ENCODE results near the gene MXD4. TPM values are rescaled to one million over a fixed set of nuclear protein-coding genes. Genes with fewer than 3 reads are reported as not detected.

Gene MXD4
- total and polyA plus RNA-seq, 4 donors: 34.4 to 65.1 (median 47.8) TPM

GRCh38 chr4:2253160-2254084 is 8.5 kb downstream of the MXD4 start:
- DNase-seq: peak in 1 of 3 donors; percentile 10
- no peaks in the 10 kb centered on the region for H3K9me3 ChIP-seq (ENCODE audit: control insufficient read depth in 4 of 4, insufficient read depth in 3 of 4, low read length in 3 of 4)
- TF ChIP-seq, protein P1, sequence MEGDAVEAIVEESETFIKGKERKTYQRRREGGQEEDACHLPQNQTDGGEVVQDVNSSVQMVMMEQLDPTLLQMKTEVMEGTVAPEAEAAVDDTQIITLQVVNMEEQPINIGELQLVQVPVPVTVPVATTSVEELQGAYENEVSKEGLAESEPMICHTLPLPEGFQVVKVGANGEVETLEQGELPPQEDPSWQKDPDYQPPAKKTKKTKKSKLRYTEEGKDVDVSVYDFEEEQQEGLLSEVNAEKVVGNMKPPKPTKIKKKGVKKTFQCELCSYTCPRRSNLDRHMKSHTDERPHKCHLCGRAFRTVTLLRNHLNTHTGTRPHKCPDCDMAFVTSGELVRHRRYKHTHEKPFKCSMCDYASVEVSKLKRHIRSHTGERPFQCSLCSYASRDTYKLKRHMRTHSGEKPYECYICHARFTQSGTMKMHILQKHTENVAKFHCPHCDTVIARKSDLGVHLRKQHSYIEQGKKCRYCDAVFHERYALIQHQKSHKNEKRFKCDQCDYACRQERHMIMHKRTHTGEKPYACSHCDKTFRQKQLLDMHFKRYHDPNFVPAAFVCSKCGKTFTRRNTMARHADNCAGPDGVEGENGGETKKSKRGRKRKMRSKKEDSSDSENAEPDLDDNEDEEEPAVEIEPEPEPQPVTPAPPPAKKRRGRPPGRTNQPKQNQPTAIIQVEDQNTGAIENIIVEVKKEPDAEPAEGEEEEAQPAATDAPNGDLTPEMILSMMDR (IDR thresholded peaks at IDR 0.05; ENCODE audit: control extremely low read depth, extremely low read depth): no peak
- H3K4me1 ChIP-seq (ENCODE audit: control insufficient read depth in 5 of 5, insufficient read depth in 5 of 5, low read length in 5 of 5): peaks cover 0 to 29% (median 15%) of the 10 kb centered on the region in 5 donors
- WGBS, 2 donors: 88 to 90% methylated on average over 32 of the region's 32 CpGs
- peaks cover 8 to 66% (median 40%) of the 10 kb centered on the region in 4 donors for H3K36me3 ChIP-seq (ENCODE audit: control insufficient read depth in 4 of 4, insufficient read depth in 4 of 4, low read length in 4 of 4)
- no peaks in the 10 kb centered on the region for H3K27me3 ChIP-seq (ENCODE audit: control insufficient read depth in 3 of 3, insufficient read depth in 3 of 3, low read length in 2 of 3)
- no peak overlapping the region for H3K9ac ChIP-seq (ENCODE audit: insufficient read depth in 1 of 2, low read length in 2 of 2)
- H3K27ac ChIP-seq (ENCODE audit: low read depth in 1 of 2, low read length in 1 of 2): peak overlapping the region in 1 of 2 donors; percentile 1
- ATAC-seq (ENCODE audit: insufficient read depth, low FRiP score): no peak
- no peak overlapping the region for H3K4me3 ChIP-seq

DNA sequence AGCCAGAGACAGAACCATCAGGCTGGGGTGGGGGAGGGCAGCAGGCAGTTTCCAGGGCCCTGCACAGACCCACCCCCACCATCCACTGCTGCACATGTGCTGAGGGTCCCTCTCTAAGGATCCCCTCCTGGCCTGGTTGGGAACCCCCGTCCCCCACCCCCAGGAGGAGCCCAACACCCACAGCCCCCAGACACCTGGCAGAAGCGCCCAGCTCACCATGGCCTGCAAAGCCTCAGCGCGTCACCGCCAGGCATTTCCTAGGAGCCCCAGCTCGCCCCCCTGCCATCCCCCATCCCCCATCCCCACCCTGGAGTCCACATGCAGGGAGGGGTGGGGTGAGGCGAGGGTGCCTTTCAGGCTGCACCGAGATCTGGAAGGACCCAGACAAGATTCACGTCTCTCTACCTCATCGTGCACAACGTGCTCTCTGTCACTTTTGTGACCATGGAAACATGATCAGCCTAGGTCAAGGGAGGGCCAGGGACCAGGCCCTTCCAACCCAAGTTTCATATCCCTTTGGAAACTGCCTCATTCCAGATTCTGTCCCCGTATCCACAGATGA is 9.3 kb downstream of the MXD4 start:
- Histone ChIP-seq H3K27ac (ENCODE audit: low read depth in 1 of 2, low read length in 1 of 2) (no peak overlapping the region), H3K27me3 (ENCODE audit: control insufficient read depth in 3 of 3, insufficient read depth in 3 of 3, low read length in 2 of 3) (no peaks in the 10 kb centered on the region), H3K9ac (ENCODE audit: insufficient read depth in 1 of 2, low read length in 2 of 2) (no peak overlapping the region), H3K4me1 (ENCODE audit: control insufficient read depth in 5 of 5, insufficient read depth in 5 of 5, low read length in 5 of 5) (peaks cover 0 to 22% (median 15%) of the 10 kb centered on the region in 5 donors), H3K4me3 (no peak overlapping the region), H3K9me3 (ENCODE audit: control insufficient read depth in 4 of 4, insufficient read depth in 3 of 4, low read length in 3 of 4) (no peaks in the 10 kb centered on the region), H3K36me3 (ENCODE audit: control insufficient read depth in 4 of 4, insufficient read depth in 4 of 4, low read length in 4 of 4) (peaks cover 8 to 66% (median 36%) of the 10 kb centered on the region in 4 donors)
- peak in 1 of 3 donors; percentile 11 for DNase-seq
- no peak for ATAC-seq (ENCODE audit: insufficient read depth, low FRiP score)
- WGBS, 2 donors: 87 to 92% methylated on average over 11 to 12 of the region's 12 CpGs
- TF ChIP-seq, protein P1 (IDR thresholded peaks at IDR 0.05; ENCODE audit: control extremely low read depth, extremely low read depth): no peak

- WGBS, 2 donors: 94% methylated on average over 15 to 16 of the region's 16 CpGs
- Histone ChIP-seq H3K4me1 (ENCODE audit: control insufficient read depth in 5 of 5, insufficient read depth in 5 of 5, low read length in 5 of 5) (peaks cover 0 to 16% (median 11%) of the 10 kb centered on the region in 5 donors), H3K4me3 (no peak overlapping the region), H3K36me3 (ENCODE audit: control insufficient read depth in 4 of 4, insufficient read depth in 4 of 4, low read length in 4 of 4) (peaks cover 8 to 67% (median 33%) of the 10 kb centered on the region in 4 donors), H3K9ac (ENCODE audit: insufficient read depth in 1 of 2, low read length in 2 of 2) (no peak overlapping the region), H3K27me3 (ENCODE audit: control insufficient read depth in 3 of 3, insufficient read depth in 3 of 3, low read length in 2 of 3) (no peaks in the 10 kb centered on the region), H3K27ac (ENCODE audit: low read depth in 1 of 2, low read length in 1 of 2) (no peak overlapping the region), H3K9me3 (ENCODE audit: control insufficient read depth in 4 of 4, insufficient read depth in 3 of 4, low read length in 3 of 4) (no peaks in the 10 kb centered on the region)
- no peak for ATAC-seq (ENCODE audit: insufficient read depth, low FRiP score)
- peak in 1 of 3 donors; percentile 10 for DNase-seq
- TF ChIP-seq, protein P1 (IDR thresholded peaks at IDR 0.05; ENCODE audit: control extremely low read depth, extremely low read depth): no peak
Observed at GRCh38 chr4:2251795-2252529, 9.9 kb downstream of the MXD4 start.
